Lower lobe of right lung (tissue), 2 donors: ENCODE data around the gene TBX4. TPM values are rescaled to one million over a fixed set of nuclear protein-coding genes. Genes with fewer than 3 reads are reported as not detected.
"Not testable (repeated sequence)": the region's sequence is repeated elsewhere in the genome, so short reads cannot be mapped to it uniquely, and the experiment has no call there.

Experiments used
- ATAC-seq, 2 donors: fragments of 200-7000 bp; cut with Tn5 transposase; one replicate each; pipeline ENCODE4 v1.9.1; 2020 to 2022; ENCODE audit warnings: mild to moderate bottlenecking in 2 of 2, moderate library complexity in 2 of 2
- DNase-seq: peaks from one replicate; pipeline ENCODE4 v3.0.0-alpha.2; 2020
- H3K27ac ChIP-seq: fragments of 200-600 bp; one replicate; pipeline ENCODE4 v1.8.0; 2022
- H3K27me3 ChIP-seq: fragments of 200-600 bp; one replicate; pipeline ENCODE4 v1.8.0; 2022; ENCODE audit warnings: low read depth
- H3K36me3 ChIP-seq: fragments of 200-600 bp; one replicate; pipeline ENCODE4 v1.8.0; 2022; ENCODE audit warnings: mild to moderate bottlenecking
- H3K4me1 ChIP-seq: fragments of 200-600 bp; one replicate; pipeline ENCODE4 v1.8.0; 2022
- H3K4me3 ChIP-seq: fragments of 200-600 bp; one replicate; pipeline ENCODE4 v1.8.0; 2022; ENCODE audit warnings: mild to moderate bottlenecking
- H3K9me3 ChIP-seq: fragments of 200-600 bp; one replicate; pipeline ENCODE4 v1.8.0; 2022
- CTCF ChIP-seq: fragments of 200-600 bp; IDR thresholded peaks from one replicate; pipeline ENCODE4 v1.8.0; 2022; ENCODE audit warnings: antibody characterized with exemption, mild to moderate bottlenecking
- intact Hi-C: fragments of 100-400 bp; cut with DNase I; formaldehyde crosslinking; loops from one replicate; pipeline ENCODE4 v1.11.0; 2022
- total RNA-seq: library from RNA; stranded (reverse); fragmentation: NEBNext Ultra II Directional; extraction: Animal tissue kit (Norgen Biotek cat#: 25700); gene quantifications from one replicate; pipeline ENCODE4 v1.2.1, GENCODE V29; 2021
- donor health status: DM: no; HTN: yes; CAD: no; lungs with severe emphysema.

TBX4 gene
- total RNA-seq, 1 donor from 2014 or later = 22.3 TPM

- Histone ChIP-seq H3K4me3 (no peak overlapping the region), H3K27me3 (peaks cover 10% of the 10 kb centered on the region), H3K4me1 (no peaks in the 10 kb centered on the region), H3K9me3 (no peaks in the 10 kb centered on the region), H3K36me3 (no peaks in the 10 kb centered on the region), H3K27ac (no peak overlapping the region)
- ATAC-seq = no peak
- TF ChIP-seq CTCF = no peak
- no peak for DNase-seq
- intact Hi-C loops = no loop called here
Observed at GRCh38 chr17:61440697-61441096, 11.5 kb upstream of the TBX4 start.

- H3K4me1 ChIP-seq, H3K9me3 ChIP-seq, DNase-seq, intact Hi-C loops, H3K4me3 ChIP-seq, H3K27ac ChIP-seq, H3K36me3 ChIP-seq, ATAC-seq: not testable (repeated sequence)
- peaks cover 10% of the 10 kb centered on the region for H3K27me3 ChIP-seq
Observed at GRCh38 chr17:61441507-61441906, 10.7 kb upstream of the TBX4 start.

GRCh38 chr17:61442136-61442775 lies 10.0 kb upstream of the TBX4 start:
- intact Hi-C loops = no loop called here
- no peak for ATAC-seq

GRCh38 chr17:61442878-61443474 lies 9.2 kb upstream of the TBX4 start:
- Histone ChIP-seq H3K4me3 (no peak overlapping the region), H3K4me1 (no peaks in the 10 kb centered on the region), H3K27me3 (peaks cover 10% of the 10 kb centered on the region), H3K9me3 (no peaks in the 10 kb centered on the region), H3K27ac (no peak overlapping the region), H3K36me3 (no peaks in the 10 kb centered on the region)
- intact Hi-C loops = no loop called here
- TF ChIP-seq CTCF = no peak
- ATAC-seq (no peak), DNase-seq (no peak)

More at GRCh38 chr17:61442136-61442775, 10.0 kb upstream of the TBX4 start:
- no peak for TF ChIP-seq CTCF
- H3K9me3 ChIP-seq = no peaks in the 10 kb centered on the region
- peaks cover 10% of the 10 kb centered on the region for H3K27me3 ChIP-seq
- DNase-seq = no peak
- H3K4me1 ChIP-seq = no peaks in the 10 kb centered on the region
- H3K4me3 ChIP-seq = no peak overlapping the region
- no peak overlapping the region for H3K27ac ChIP-seq
- no peaks in the 10 kb centered on the region for H3K36me3 ChIP-seq

- ATAC-seq = no peak
- no peak for TF ChIP-seq CTCF
- Histone ChIP-seq H3K4me3 (no peak overlapping the region), H3K27me3 (peaks cover 10% of the 10 kb centered on the region), H3K9me3 (no peaks in the 10 kb centered on the region), H3K4me1 (no peaks in the 10 kb centered on the region), H3K27ac (no peak overlapping the region), H3K36me3 (no peaks in the 10 kb centered on the region)
- intact Hi-C loops = no loop called here
- DNase-seq = no peak
Observed at GRCh38 chr17:61443475-61443882, 8.7 kb upstream of the TBX4 start.

- no peaks in the 10 kb centered on the region for H3K9me3 ChIP-seq
- no peak for TF ChIP-seq CTCF
- no peaks in the 10 kb centered on the region for H3K4me1 ChIP-seq
- no peak overlapping the region for H3K4me3 ChIP-seq
- no peak for ATAC-seq
- H3K36me3 ChIP-seq = no peaks in the 10 kb centered on the region
- intact Hi-C loops = no loop called here
- no peak for DNase-seq
- H3K27ac ChIP-seq = no peak overlapping the region
- peaks cover 10% of the 10 kb centered on the region for H3K27me3 ChIP-seq
Observed at GRCh38 chr17:61444075-61444474, 8.1 kb upstream of the TBX4 start.
